Parathyroid adenoma (tissue), 2 donors: ENCODE data around the gene ACSM2A.
"Not testable (repeated sequence)": the region's sequence is repeated elsewhere in the genome, so short reads cannot be mapped to it uniquely, and the experiment has no call there.

Source experiments
- H2AFZ ChIP-seq: fragments of 300-600 bp; sonication (generic); one replicate; pipeline ENCODE4 v1.7.0; 2017; ENCODE audit warnings: antibody characterized with exemption, mild to moderate bottlenecking
- H3K27ac ChIP-seq: fragments of 300-600 bp; sonication (generic); one replicate; pipeline ENCODE4 v1.7.0; 2017
- H3K27me3 ChIP-seq: fragments of 300-600 bp; sonication (generic); one replicate; pipeline ENCODE4 v1.7.0; 2017; ENCODE audit warnings: low read length; ENCODE audit not compliant: control insufficient read depth, insufficient read depth
- H3K36me3 ChIP-seq: fragments of 300-600 bp; sonication (generic); one replicate; pipeline ENCODE4 v1.7.0; 2017; ENCODE audit warnings: low read length; ENCODE audit not compliant: control insufficient read depth, insufficient read depth
- H3K4me1 ChIP-seq: fragments of 300-600 bp; sonication (generic); one replicate; pipeline ENCODE4 v1.7.0; 2017; ENCODE audit warnings: control low read depth
- H3K4me2 ChIP-seq: fragments of 300-600 bp; sonication (generic); one replicate; pipeline ENCODE4 v1.7.0; 2017; ENCODE audit warnings: low read length
- H3K4me3 ChIP-seq: fragments of 300-600 bp; sonication (generic); one replicate; pipeline ENCODE4 v1.7.0; 2017; ENCODE audit warnings: low read depth, low read length
- H3K79me2 ChIP-seq: fragments of 300-600 bp; sonication (generic); one replicate; pipeline ENCODE4 v1.7.0; 2017; ENCODE audit warnings: control low read depth
- H3K9ac ChIP-seq: fragments of 300-600 bp; sonication (generic); one replicate; pipeline ENCODE4 v1.7.0; 2017; ENCODE audit warnings: mild to moderate bottlenecking
- H3K9me3 ChIP-seq: fragments of 300-600 bp; sonication (generic); one replicate; pipeline ENCODE4 v1.7.0; 2017; ENCODE audit warnings: low read length; ENCODE audit not compliant: control insufficient read depth
- CTCF ChIP-seq: fragments of 300-600 bp; sonication (generic); IDR thresholded peaks from one replicate; pipeline ENCODE4 v1.7.0; 2017; ENCODE audit warnings: antibody characterized with exemption, mild to moderate bottlenecking
- donor health status: primary hyperparathyroidism.

The ACSM2A gene

DNA sequence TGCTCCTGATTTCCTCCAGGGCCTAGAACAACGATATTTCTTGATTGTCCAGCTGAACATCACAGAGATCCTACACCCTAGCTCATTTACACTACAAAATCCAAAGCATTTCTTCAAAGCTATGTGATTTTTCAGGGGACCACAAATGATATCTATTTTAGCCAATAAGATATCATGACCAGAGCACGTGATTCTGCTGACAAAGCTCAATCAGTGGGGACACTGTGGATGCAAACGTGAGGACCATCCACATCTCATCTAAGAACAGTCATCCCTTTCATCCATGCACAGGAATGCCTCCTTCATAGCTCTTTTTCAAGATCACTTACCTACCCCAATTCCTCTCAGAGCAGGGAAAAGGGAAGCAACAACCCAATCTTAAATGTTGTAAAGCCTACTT lies 67.9 kb downstream of the ACSM2A start:
- H3K9ac ChIP-seq = no peak overlapping the region
- peak overlapping the region; percentile 9 for H2AFZ ChIP-seq
- no peak overlapping the region for H3K27ac ChIP-seq
- H3K27me3 ChIP-seq = no peaks in the 10 kb centered on the region
- no peaks in the 10 kb centered on the region for H3K36me3 ChIP-seq
- H3K4me2 ChIP-seq = no peak overlapping the region
- no peaks in the 10 kb centered on the region for H3K9me3 ChIP-seq
- no peak for TF ChIP-seq CTCF
- H3K4me3 ChIP-seq = no peak overlapping the region
- H3K79me2 ChIP-seq = no peaks in the 10 kb centered on the region
- H3K4me1 ChIP-seq = no peaks in the 10 kb centered on the region

DNA sequence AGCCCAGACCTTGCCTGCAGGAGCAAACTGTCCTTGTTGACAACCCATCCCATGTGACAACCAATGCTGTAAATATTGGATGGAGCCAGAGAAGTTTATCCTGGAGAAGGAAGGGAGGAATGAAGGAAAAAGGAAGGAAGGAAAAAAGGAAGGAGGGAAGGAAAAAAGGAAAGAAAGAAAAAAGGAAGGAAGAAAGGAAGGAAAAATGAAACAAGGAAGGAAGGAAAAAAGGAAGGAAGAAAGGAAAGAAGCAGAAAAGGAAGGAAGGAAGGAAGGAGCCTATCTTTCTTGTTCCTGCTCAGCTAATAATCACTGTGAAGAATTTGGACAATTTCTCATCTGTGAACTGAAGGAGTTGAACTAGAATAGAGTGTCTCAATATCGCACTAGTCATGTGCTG lies 68.8 kb downstream of the ACSM2A start:
- no peak overlapping the region for H3K27ac ChIP-seq
- H3K36me3 ChIP-seq = no peaks in the 10 kb centered on the region
- H3K9me3 ChIP-seq = no peaks in the 10 kb centered on the region
- H3K9ac ChIP-seq = no peak overlapping the region
- H3K4me2 ChIP-seq = no peak overlapping the region
- no peak overlapping the region for H3K4me3 ChIP-seq
- no peak for TF ChIP-seq CTCF
- no peaks in the 10 kb centered on the region for H3K79me2 ChIP-seq
- H3K27me3 ChIP-seq = no peaks in the 10 kb centered on the region
- H3K4me1 ChIP-seq = no peaks in the 10 kb centered on the region
- peak overlapping the region; percentile 9 for H2AFZ ChIP-seq

- not testable (repeated sequence) for H3K9ac ChIP-seq, H3K4me3 ChIP-seq, H3K4me1 ChIP-seq, H3K9me3 ChIP-seq, H3K27ac ChIP-seq, H2AFZ ChIP-seq, H3K36me3 ChIP-seq, H3K79me2 ChIP-seq, H3K27me3 ChIP-seq, H3K4me2 ChIP-seq
Observed at GRCh38 chr16:20531795-20532194, 80.5 kb downstream of the ACSM2A start.

DNA sequence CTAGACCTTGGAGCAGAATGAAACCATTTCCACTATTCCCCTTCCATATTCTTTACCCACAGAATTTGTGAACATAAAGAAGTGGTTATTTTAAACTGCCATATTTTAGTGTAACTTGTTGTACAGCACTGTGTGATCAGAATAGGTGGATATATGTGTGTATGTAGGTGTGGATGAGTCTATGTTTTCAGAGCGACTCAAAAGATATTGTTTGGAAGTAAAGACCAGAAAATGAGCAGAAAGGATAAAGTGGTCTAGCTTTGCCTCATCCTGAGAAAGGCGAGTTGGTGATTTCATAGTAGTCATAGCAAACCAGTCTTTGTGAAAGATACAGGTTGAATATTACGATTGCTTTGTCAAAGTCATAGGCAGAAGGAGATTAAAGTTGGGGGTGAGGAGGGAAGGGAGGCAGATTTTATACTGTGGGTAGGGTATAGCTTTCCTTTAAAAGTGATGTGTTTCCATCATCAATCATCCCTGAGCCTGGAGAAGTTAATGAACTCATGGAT lies 81.0 kb downstream of the ACSM2A start:
- not testable (repeated sequence) for H3K9me3 ChIP-seq, H3K9ac ChIP-seq, H3K4me1 ChIP-seq, H3K4me3 ChIP-seq, H3K27me3 ChIP-seq, H2AFZ ChIP-seq, H3K27ac ChIP-seq, H3K36me3 ChIP-seq, H3K79me2 ChIP-seq, H3K4me2 ChIP-seq

DNA sequence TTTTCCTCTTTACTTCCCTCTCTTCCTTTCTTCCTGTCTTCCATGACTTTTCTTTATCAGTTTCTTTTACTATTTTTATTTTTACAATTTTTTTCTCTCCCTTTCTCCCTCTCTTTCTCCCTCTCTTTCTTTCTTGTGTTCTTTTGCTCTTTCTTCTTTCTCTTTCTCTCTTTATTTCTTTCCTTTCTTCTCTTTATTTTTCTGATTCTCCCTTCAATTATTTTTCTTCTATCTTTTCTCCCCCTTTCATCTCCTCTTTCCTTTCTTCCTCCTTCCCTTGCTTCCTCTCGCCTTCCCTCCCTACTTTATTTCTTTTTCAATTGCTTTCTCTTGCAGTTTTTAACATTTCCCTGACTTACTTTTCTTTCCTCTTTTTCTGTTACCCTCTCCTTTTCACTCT lies 85.3 kb downstream of the ACSM2A start:
- H3K4me3 ChIP-seq, H3K27ac ChIP-seq, H3K79me2 ChIP-seq, H3K4me1 ChIP-seq, H3K36me3 ChIP-seq, H3K27me3 ChIP-seq, H2AFZ ChIP-seq, H3K9me3 ChIP-seq, H3K4me2 ChIP-seq, H3K9ac ChIP-seq: not testable (repeated sequence)
